Endometrial microvascular endothelial cells (primary cell): ENCODE results near the gene H1-8. TPM values are rescaled to one million over a fixed set of nuclear protein-coding genes. Genes with fewer than 3 reads are reported as not detected.
"Not testable (repeated sequence)": the region's sequence is repeated elsewhere in the genome, so short reads cannot be mapped to it uniquely, and the experiment has no call there.

Experiments used
- in situ Hi-C: cut with HindIII; loops from 2 replicates; pipeline ENCODE4 v1.10.0; 2017; ENCODE audit warnings: low sequenced_read_pairs, low pct_unique_long_range_greater_than_20kb; ENCODE audit errors: inconsistent ontology term
- total RNA-seq: library from RNA; depleted of rRNA; stranded (reverse); fragments of >200 nt; gene quantifications from one replicate; pipeline ENCODE4 v1.2.3, GENCODE V29; 2015; ENCODE audit errors: inconsistent ontology term

The H1-8 gene
- total RNA-seq, result not detected

GRCh38 chr3:129543156-129543790 lies at the start of gene H1-8:
Gene H1-8, plus strand, starts transcription at chr3:129543175. Its CDS starts 44 bp downstream, at chr3:129543219.
- in situ Hi-C loops, result no loop called here

GRCh38 chr3:129493206-129493605 lies 49.8 kb upstream of the H1-8 start:
- in situ Hi-C loops, result no loop called here

GRCh38 chr3:129494499-129494898 lies 48.5 kb upstream of the H1-8 start:
- in situ Hi-C loops, result not testable (repeated sequence)

- in situ Hi-C loops, result not testable (repeated sequence)
These were observed 47.9 kb upstream of the H1-8 start for GRCh38 chr3:129495006-129495639.

- in situ Hi-C loops, result not testable (repeated sequence)
These were observed 45.1 kb upstream of the H1-8 start for GRCh38 chr3:129497876-129498275.

GRCh38 chr3:129498603-129499488 lies 44.1 kb upstream of the H1-8 start:
- in situ Hi-C loops, result not testable (repeated sequence)

- in situ Hi-C loops, result not testable (repeated sequence)
These were observed 43.2 kb upstream of the H1-8 start for GRCh38 chr3:129499604-129500333.

GRCh38 chr3:129500334-129500658 lies 42.7 kb upstream of the H1-8 start:
- in situ Hi-C loops, result no loop called here

- in situ Hi-C loops, result no loop called here
These were observed 41.3 kb upstream of the H1-8 start for GRCh38 chr3:129501630-129502029.

- in situ Hi-C loops, result no loop called here
These were observed 40.1 kb upstream of the H1-8 start for GRCh38 chr3:129502641-129503408.

- in situ Hi-C loops, result no loop called here
These were observed 39.3 kb upstream of the H1-8 start for GRCh38 chr3:129503471-129504291.

- in situ Hi-C loops, result no loop called here
These were observed 38.4 kb upstream of the H1-8 start for GRCh38 chr3:129504471-129505100.

- in situ Hi-C loops, result no loop called here
These were observed 37.6 kb upstream of the H1-8 start for GRCh38 chr3:129505341-129505740.

- in situ Hi-C loops, result no loop called here
These were observed 36.7 kb upstream of the H1-8 start for GRCh38 chr3:129506231-129506742.

GRCh38 chr3:129507181-129507831 lies 35.7 kb upstream of the H1-8 start:
- in situ Hi-C loops, result no loop called here

GRCh38 chr3:129512595-129512994 lies 30.4 kb upstream of the H1-8 start:
- in situ Hi-C loops, result no loop called here

GRCh38 chr3:129513705-129514104 lies 29.3 kb upstream of the H1-8 start:
- in situ Hi-C loops, result no loop called here
